Ishikawa (cell line): ENCODE data around the gene RBP7.

Source experiments
- CEBPB ChIP-seq: IDR thresholded peaks from 2 replicates; pipeline ENCODE4 v1.6.1; 2012
- CREB1 ChIP-seq: IDR thresholded peaks from 2 replicates; pipeline ENCODE4 v1.6.1; 2012; ENCODE audit warnings: low read depth
- EGR1 ChIP-seq: IDR thresholded peaks from 2 replicates; pipeline ENCODE4 v1.6.1; 2012
- EP300 ChIP-seq: IDR thresholded peaks from 2 replicates; pipeline ENCODE4 v1.6.1; 2012; ENCODE audit warnings: borderline replicate concordance
- FOXM1 ChIP-seq: IDR thresholded peaks from 2 replicates; pipeline ENCODE4 v1.6.1; 2012; ENCODE audit warnings: low read depth, borderline replicate concordance
- MAX ChIP-seq: IDR thresholded peaks from 2 replicates; pipeline ENCODE4 v1.6.1; 2012
- NFIC ChIP-seq: IDR thresholded peaks from 2 replicates; pipeline ENCODE4 v1.6.1; 2012
- RAD21 ChIP-seq: IDR thresholded peaks from 2 replicates; pipeline ENCODE4 v1.6.1; 2012; ENCODE audit warnings: low read depth
- REST ChIP-seq: IDR thresholded peaks from 2 replicates; pipeline ENCODE4 v1.6.1; 2012; ENCODE audit warnings: low read depth, mild to moderate bottlenecking
- TAF1 ChIP-seq: IDR thresholded peaks from 2 replicates; pipeline ENCODE4 v1.6.1; 2012; ENCODE audit warnings: low read depth, mild to moderate bottlenecking
- TEAD4 ChIP-seq: IDR thresholded peaks from 2 replicates; pipeline ENCODE4 v1.6.1; 2012
- USF1 ChIP-seq: IDR thresholded peaks from 2 replicates; pipeline ENCODE4 v1.6.1; 2012
- YY1 ChIP-seq: IDR thresholded peaks from 2 replicates; pipeline ENCODE4 v1.6.1; 2012; ENCODE audit warnings: low read depth
- ZBTB7A ChIP-seq: IDR thresholded peaks from 2 replicates; pipeline ENCODE4 v1.6.1; 2012; ENCODE audit warnings: low read depth

- no peak for TF ChIP-seq MAX
- TF ChIP-seq CEBPB: no peak
- TF ChIP-seq USF1: no peak
- no peak for TF ChIP-seq CREB1
- TF ChIP-seq YY1: no peak
- TF ChIP-seq EP300: no peak
- no peak for TF ChIP-seq TEAD4
- TF ChIP-seq EGR1: no peak
- no peak for TF ChIP-seq REST
- TF ChIP-seq RAD21: no peak
- no peak for TF ChIP-seq FOXM1
- TF ChIP-seq TAF1: no peak
- no peak for TF ChIP-seq NFIC
- TF ChIP-seq ZBTB7A: no peak
Observed at GRCh38 chr1:10042746-10043145, 45.7 kb downstream of the RBP7 start.
